HepG2 (cell line): ENCODE results near the gene AGPAT2. TPM values are rescaled to one million over a fixed set of nuclear protein-coding genes. Genes with fewer than 3 reads are reported as not detected.
A peak's percentile ranks its signal among the peaks of the same experiment; 100 is the strongest.

Experiments
- AKAP8 ChIP-seq: sonication (generic); formaldehyde crosslinking; IDR thresholded peaks from 2 replicates; pipeline ENCODE4 v1.5.1; 2020; ENCODE audit warnings: mild to moderate bottlenecking, missing genetic modification reagents
- ASH2L ChIP-seq: fragments of 300-600, 200-600 bp; sonication (generic); IDR thresholded peaks from 2 replicates; pipeline ENCODE4 v1.7.0; 2017; ENCODE audit warnings: low read depth, mild to moderate bottlenecking, moderate library complexity, mixed read lengths, low read length; ENCODE audit not compliant: insufficient read length
- ATF7 ChIP-seq, 2 experiments: fragments of 450-650 bp in 1 of 2; sonication (generic) in 1 of 2; formaldehyde crosslinking in 1 of 2; IDR thresholded peaks; 2 replicates each; pipeline versions ENCODE4 v1.4.0 to v1.6.1; 2016 to 2020; ENCODE audit warnings: antibody characterized with exemption in 1 of 2, mild to moderate bottlenecking in 1 of 2, missing genetic modification reagents in 1 of 2
- BCL3 ChIP-seq: sonication (generic); formaldehyde crosslinking; IDR thresholded peaks from 2 replicates; pipeline ENCODE4 v1.5.1; 2020; ENCODE audit warnings: mild to moderate bottlenecking, missing genetic modification reagents, moderate library complexity
- FOSL1 ChIP-seq: sonication (generic); formaldehyde crosslinking; IDR thresholded peaks from 2 replicates; pipeline ENCODE4 v1.9.0; 2021; ENCODE audit warnings: missing genetic modification reagents, borderline replicate concordance
- HCFC1 ChIP-seq: fragments of 150-350 bp; IDR thresholded peaks from 2 replicates; pipeline ENCODE4 v1.6.1; 2014; ENCODE audit warnings: low read depth, low read length
- IRF1 ChIP-seq: sonication (generic); formaldehyde crosslinking; IDR thresholded peaks from 2 replicates; pipeline ENCODE4 v1.4.0; 2020; ENCODE audit warnings: low read depth, mild to moderate bottlenecking, missing genetic modification reagents
- JUND ChIP-seq: sonication (generic); formaldehyde crosslinking; IDR thresholded peaks from 2 replicates; pipeline ENCODE4 v1.8.0; 2022; ENCODE audit warnings: mild to moderate bottlenecking, missing genetic modification reagents
- SIN3B ChIP-seq: fragments of 150-350 bp; IDR thresholded peaks from 2 replicates; pipeline ENCODE4 v1.6.1; 2014; ENCODE audit warnings: low read length
- SIX4 ChIP-seq: sonication (generic); formaldehyde crosslinking; IDR thresholded peaks from 2 replicates; pipeline ENCODE4 v1.4.0; 2020; ENCODE audit warnings: missing genetic modification reagents
- SP140L ChIP-seq: sonication (generic); formaldehyde crosslinking; IDR thresholded peaks from 2 replicates; pipeline ENCODE4 v1.4.0; 2020; ENCODE audit warnings: missing genetic modification reagents, borderline replicate concordance
- ZNF274 ChIP-seq: sonication (generic); formaldehyde crosslinking; IDR thresholded peaks from 2 replicates; pipeline ENCODE4 v1.5.1; 2020; ENCODE audit warnings: mild to moderate bottlenecking, missing genetic modification reagents
- ZNF552 ChIP-seq: sonication (generic); formaldehyde crosslinking; IDR thresholded peaks from 2 replicates; pipeline ENCODE4 v1.9.0; 2022; ENCODE audit warnings: missing genetic modification reagents, mild to moderate bottlenecking, borderline replicate concordance
- ZNF598 ChIP-seq: sonication (generic); formaldehyde crosslinking; IDR thresholded peaks from 2 replicates; pipeline ENCODE4 v1.5.1; 2020; ENCODE audit warnings: mild to moderate bottlenecking, missing genetic modification reagents, borderline replicate concordance
- ZNF790 ChIP-seq: sonication (generic); formaldehyde crosslinking; IDR thresholded peaks from 2 replicates; pipeline ENCODE4 v1.8.0; 2022; ENCODE audit warnings: missing genetic modification reagents, mild to moderate bottlenecking, borderline replicate concordance
- polyA plus RNA-seq, 8 experiments: library from polyadenylated mRNA; depleted of rRNA in 3 of 8; stranded (reverse) in 7 of 8; unstranded in 1 of 8; fragments of >200 nt; fragmentation: Illumina TruSeq in 4 of 8; extraction: Trizol in 4 of 8; gene quantifications; 2 replicates each; pipeline versions ENCODE4 v1.2.1 to v1.2.3, GENCODE V29; 2011 to 2016; ENCODE audit warnings: low read depth in 4 of 8, missing spikeins in 1 of 8, mixed read lengths in 1 of 8; ENCODE audit not compliant: insufficient read depth in 1 of 8
- total RNA-seq, 5 experiments: library from RNA; depleted of rRNA; stranded (reverse); fragments of >200 nt; fragmentation: Illumina TruSeq; extraction: Trizol; gene quantifications; 2 replicates each; pipeline ENCODE4 v1.2.3, GENCODE V29; 2016; ENCODE audit warnings: low read depth in 1 of 5
- TF ChIP-seq, protein P1 (sequence below), 2 experiments: fragments of 450-650 bp in 1 of 2; sonication (generic) in 1 of 2; formaldehyde crosslinking in 1 of 2; IDR thresholded peaks; 2 replicates each; pipeline versions ENCODE4 v1.6.1 to v1.8.0; 2016 to 2022; ENCODE audit warnings: antibody characterized with exemption in 1 of 2, mild to moderate bottlenecking in 1 of 2, missing genetic modification reagents in 1 of 2
- TF ChIP-seq, protein P2 (sequence below): sonication (generic); formaldehyde crosslinking; IDR thresholded peaks from 2 replicates; pipeline ENCODE4 v1.8.1; 2023; ENCODE audit warnings: mild to moderate bottlenecking, moderate library complexity, missing genetic modification reagents

AGPAT2 gene
- total and polyA plus RNA-seq, 2 of the 13 experiments (the other 11 are each of a cell fraction or from before 2014, with no cell fraction given), result 3.9 to 25.8 TPM

DNA sequence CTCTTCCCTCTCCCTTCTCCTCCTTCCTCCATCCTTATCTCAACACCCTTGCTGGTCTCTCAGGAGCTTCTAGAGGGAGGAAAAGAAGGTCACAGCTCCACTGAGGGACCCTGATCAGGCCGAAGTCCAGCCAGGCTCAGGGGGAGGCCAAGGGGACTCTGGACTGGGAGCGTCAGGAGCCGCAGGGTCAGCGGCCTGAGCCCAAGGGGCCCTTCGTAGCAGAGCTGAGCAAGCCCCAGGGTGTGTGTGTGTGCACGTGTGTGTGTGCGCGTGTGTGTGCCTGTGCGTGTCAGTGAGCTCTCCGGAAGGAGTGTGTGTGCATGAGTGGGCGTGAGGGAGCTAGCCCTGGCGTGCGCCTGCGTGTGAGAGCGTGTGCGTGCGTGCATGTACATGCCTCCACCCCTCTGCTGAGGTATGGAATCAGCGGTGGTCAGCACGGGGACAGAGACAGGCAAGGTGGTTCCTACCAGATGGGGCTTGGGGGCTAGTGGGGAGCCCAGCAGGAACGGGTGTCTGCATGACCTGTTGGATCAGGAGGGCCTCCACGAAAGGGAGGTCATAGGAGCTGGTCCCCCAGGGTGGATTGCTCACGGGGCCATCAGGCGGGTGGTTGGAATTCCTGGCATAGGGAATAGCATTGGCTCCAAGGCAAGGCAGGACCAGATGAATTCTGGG is 10.0 kb upstream of the AGPAT2 start (continued):
- TF ChIP-seq, protein P1, sequence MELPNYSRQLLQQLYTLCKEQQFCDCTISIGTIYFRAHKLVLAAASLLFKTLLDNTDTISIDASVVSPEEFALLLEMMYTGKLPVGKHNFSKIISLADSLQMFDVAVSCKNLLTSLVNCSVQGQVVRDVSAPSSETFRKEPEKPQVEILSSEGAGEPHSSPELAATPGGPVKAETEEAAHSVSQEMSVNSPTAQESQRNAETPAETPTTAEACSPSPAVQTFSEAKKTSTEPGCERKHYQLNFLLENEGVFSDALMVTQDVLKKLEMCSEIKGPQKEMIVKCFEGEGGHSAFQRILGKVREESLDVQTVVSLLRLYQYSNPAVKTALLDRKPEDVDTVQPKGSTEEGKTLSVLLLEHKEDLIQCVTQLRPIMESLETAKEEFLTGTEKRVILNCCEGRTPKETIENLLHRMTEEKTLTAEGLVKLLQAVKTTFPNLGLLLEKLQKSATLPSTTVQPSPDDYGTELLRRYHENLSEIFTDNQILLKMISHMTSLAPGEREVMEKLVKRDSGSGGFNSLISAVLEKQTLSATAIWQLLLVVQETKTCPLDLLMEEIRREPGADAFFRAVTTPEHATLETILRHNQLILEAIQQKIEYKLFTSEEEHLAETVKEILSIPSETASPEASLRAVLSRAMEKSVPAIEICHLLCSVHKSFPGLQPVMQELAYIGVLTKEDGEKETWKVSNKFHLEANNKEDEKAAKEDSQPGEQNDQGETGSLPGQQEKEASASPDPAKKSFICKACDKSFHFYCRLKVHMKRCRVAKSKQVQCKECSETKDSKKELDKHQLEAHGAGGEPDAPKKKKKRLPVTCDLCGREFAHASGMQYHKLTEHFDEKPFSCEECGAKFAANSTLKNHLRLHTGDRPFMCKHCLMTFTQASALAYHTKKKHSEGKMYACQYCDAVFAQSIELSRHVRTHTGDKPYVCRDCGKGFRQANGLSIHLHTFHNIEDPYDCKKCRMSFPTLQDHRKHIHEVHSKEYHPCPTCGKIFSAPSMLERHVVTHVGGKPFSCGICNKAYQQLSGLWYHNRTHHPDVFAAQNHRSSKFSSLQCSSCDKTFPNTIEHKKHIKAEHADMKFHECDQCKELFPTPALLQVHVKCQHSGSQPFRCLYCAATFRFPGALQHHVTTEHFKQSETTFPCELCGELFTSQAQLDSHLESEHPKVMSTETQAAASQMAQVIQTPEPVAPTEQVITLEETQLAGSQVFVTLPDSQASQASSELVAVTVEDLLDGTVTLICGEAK (IDR thresholded peaks at IDR 0.05), result no peak
- TF ChIP-seq, protein P1 (CRISPR knock-in tag; IDR thresholded peaks at IDR 0.05), result no peak
- no peak for TF ChIP-seq ZNF790 (CRISPR knock-in tag)
- TF ChIP-seq SIN3B, result no peak
- TF ChIP-seq AKAP8 (CRISPR knock-in tag), result no peak
- no peak for TF ChIP-seq FOSL1 (CRISPR knock-in tag)
- TF ChIP-seq ATF7 (IDR thresholded peaks at IDR 0.05), result no peak
- TF ChIP-seq ATF7 (CRISPR knock-in tag; IDR thresholded peaks at IDR 0.05), result no peak
- no peak for TF ChIP-seq SIX4
- TF ChIP-seq ZNF274 (CRISPR knock-in tag), result no peak
- TF ChIP-seq, protein P2, sequence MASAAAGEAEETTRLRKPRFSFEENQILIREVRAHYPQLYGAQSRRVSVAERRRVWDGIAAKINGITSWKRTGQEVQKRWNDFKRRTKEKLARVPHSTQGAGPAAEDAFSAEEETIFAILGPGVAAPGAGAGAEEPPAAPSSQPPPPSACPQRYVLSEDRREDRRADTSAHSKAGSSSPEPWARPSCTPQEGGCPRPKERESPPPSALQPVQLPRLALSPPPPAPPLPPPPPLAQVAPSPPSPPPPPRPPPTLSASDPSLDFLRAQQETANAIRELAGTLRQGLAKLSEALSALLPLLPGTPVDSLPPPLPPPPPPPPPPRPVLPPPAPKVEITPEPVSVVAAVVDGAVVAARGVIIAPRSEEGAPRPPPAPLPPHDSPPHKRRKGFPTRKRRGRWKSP (CRISPR knock-in tag), result no peak; the same call in 1 of the 2 replicates
- no peak for TF ChIP-seq ZNF552 (CRISPR knock-in tag)
- TF ChIP-seq SP140L (CRISPR knock-in tag), result no peak
- no peak for TF ChIP-seq HCFC1
- peak; percentile 59; the same call in 1 of the 2 replicates for TF ChIP-seq JUND (CRISPR knock-in tag)
- TF ChIP-seq ASH2L, result peak; percentile 32
- TF ChIP-seq BCL3 (CRISPR knock-in tag), result no peak
- 0 out of 2 replicates have a peak, but pooled peaks have one; percentile 29 for TF ChIP-seq ZNF598 (CRISPR knock-in tag)
- TF ChIP-seq IRF1 (CRISPR knock-in tag), result no peak
